Measurements from ENCODE around the gene KDM2B.
A peak's percentile ranks its signal among the peaks of the same experiment; 100 is the strongest.

The KDM2B gene

DNA sequence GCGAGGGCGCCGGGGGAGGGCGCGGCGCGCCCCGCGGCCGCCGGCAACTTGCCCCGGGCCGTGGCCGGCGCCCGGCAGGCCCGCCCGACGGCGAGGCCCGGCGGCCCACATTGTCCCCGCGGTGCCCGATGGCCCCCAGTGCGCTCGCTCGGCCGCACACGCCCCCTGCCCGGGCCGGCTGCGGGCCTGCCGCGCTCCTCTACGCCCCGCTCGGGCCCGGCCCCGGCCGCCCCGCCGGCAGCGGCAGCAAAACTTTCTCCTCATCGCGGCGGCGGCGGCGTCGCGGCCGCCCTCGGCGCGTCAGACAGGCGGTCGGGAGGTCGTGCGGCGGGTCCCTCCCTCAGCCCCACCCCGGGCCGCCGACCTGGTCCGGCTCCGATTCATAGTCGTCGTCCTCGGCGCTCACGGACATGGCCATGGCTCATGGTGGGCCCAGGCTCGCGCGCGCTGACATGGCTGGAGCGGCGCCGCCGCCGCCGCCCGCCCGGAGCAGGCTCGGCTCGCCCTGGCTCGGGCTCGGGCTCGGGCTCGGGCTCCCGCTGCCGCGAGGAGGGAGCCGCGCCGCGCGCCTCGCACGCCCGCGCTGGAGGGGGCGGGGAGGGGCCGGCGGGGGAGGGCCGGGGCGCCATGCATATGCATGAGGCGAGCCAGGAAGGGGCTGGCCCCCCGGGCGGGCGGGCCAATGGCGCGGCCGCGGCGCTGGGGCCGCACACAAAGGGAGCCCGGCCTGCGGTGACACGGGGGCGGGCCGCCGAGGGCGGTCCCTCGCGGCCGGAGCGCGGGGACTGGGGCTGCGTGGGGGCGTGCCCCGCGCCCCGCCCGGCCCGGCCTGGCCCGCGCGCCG is 113.8 kb downstream of the KDM2B start:
- H3K27ac ChIP-seq (ENCODE audit: low read length): no peak overlapping the region

DNA sequence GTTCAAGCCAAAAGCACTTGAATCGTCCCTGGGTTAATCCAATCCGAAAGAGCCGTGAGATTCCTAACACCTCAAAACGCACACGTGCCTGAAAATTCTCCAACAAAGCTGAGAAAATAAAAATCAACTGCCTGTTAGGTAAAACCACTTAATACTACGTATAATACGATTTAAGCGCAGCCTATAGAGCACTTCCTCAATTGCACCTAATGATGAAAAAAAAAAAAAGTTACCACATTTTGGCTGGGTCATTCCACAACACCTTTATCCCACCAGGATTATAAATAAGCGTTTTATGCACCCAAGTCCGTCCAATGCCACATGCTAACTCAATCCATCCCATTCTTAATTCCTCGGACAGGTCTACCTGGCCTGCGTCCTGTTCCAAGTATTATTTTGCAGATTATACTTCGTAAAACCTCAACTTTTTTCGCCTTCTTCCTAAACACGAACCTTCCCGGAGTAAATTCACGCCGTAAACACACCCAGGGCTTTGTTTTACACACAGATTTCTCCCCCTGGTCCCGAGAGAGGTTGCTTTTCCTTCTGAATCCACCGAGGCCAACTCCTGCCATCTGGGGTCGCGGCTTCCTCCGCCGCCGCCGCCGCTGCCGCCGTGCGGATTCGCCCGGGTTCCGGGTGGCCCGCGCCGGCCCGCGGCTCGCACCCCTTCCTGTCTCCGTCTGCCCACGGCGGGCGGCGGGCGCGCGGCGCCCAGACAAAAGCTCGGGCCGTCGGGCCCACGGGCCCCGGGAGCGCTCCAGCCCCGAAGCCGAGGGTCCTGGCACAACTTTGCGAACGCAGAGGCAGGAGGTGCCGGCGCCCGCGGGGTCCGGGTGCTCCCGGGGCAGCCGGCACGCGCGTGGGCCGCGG is 114.7 kb downstream of the KDM2B start:
- H3K9me2 ChIP-seq (replicated peaks; ENCODE audit: insufficient read depth, low read length): no peaks in the 10 kb centered on the region
- H3K9ac ChIP-seq (ENCODE audit: low read length): peak overlapping the region; percentile 31; the same call in 1 of the 2 replicates
- H3K4me3 ChIP-seq (ENCODE audit: low read length): peak overlapping the region; percentile 57
- TF ChIP-seq, protein P1, sequence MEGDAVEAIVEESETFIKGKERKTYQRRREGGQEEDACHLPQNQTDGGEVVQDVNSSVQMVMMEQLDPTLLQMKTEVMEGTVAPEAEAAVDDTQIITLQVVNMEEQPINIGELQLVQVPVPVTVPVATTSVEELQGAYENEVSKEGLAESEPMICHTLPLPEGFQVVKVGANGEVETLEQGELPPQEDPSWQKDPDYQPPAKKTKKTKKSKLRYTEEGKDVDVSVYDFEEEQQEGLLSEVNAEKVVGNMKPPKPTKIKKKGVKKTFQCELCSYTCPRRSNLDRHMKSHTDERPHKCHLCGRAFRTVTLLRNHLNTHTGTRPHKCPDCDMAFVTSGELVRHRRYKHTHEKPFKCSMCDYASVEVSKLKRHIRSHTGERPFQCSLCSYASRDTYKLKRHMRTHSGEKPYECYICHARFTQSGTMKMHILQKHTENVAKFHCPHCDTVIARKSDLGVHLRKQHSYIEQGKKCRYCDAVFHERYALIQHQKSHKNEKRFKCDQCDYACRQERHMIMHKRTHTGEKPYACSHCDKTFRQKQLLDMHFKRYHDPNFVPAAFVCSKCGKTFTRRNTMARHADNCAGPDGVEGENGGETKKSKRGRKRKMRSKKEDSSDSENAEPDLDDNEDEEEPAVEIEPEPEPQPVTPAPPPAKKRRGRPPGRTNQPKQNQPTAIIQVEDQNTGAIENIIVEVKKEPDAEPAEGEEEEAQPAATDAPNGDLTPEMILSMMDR (IDR thresholded peaks at IDR 0.05; ENCODE audit: low read length): no peak
- TF ChIP-seq EZH2 (optimal IDR thresholded peaks at IDR 0.05; ENCODE audit: low read depth, low read length) (no peak), EZH2phosphoT487 (IDR thresholded peaks at IDR 0.05; ENCODE audit: low read length) (no peak)
- no peaks in the 10 kb centered on the region for H3K36me3 ChIP-seq (replicated peaks; ENCODE audit: insufficient read depth, low read length)
- no peaks in the 10 kb centered on the region for H3K9me3 ChIP-seq (replicated peaks; ENCODE audit: insufficient read depth, low read length)
- H3K79me2 ChIP-seq (ENCODE audit: low read length): peaks cover 28% of the 10 kb centered on the region
- no peak overlapping the region for H3K27ac ChIP-seq (ENCODE audit: low read length)
- no peaks in the 10 kb centered on the region for H3K4me1 ChIP-seq (ENCODE audit: low read length)
- no peaks in the 10 kb centered on the region for H3K27me3 ChIP-seq (replicated peaks; ENCODE audit: insufficient read depth, low read length)
- peak overlapping the region; percentile 69 for H3K4me2 ChIP-seq (ENCODE audit: low read depth, low read length)
- H3F3A ChIP-seq (ENCODE audit: insufficient read depth, low read length): no peaks in the 10 kb centered on the region
- no peak for DNase-seq
- H4K20me1 ChIP-seq (ENCODE audit: insufficient read depth, low read length): no peaks in the 10 kb centered on the region
- H2AFZ ChIP-seq (ENCODE audit: low read length): no peak overlapping the region

More for the DNA sequence above, 113.8 kb downstream of the KDM2B start:
- H3K9ac ChIP-seq (ENCODE audit: low read length): no peak overlapping the region
- no peaks in the 10 kb centered on the region for H3K4me1 ChIP-seq (ENCODE audit: low read length)
- H3K4me2 ChIP-seq (ENCODE audit: low read depth, low read length): peak overlapping the region; percentile 55; the same call in 1 of the 2 replicates
- no peaks in the 10 kb centered on the region for H4K20me1 ChIP-seq (ENCODE audit: insufficient read depth, low read length)
- no peaks in the 10 kb centered on the region for H3F3A ChIP-seq (ENCODE audit: insufficient read depth, low read length)
- no peaks in the 10 kb centered on the region for H3K36me3 ChIP-seq (replicated peaks; ENCODE audit: insufficient read depth, low read length)
- no peaks in the 10 kb centered on the region for H3K9me2 ChIP-seq (replicated peaks; ENCODE audit: insufficient read depth, low read length)
- H3K27me3 ChIP-seq (replicated peaks; ENCODE audit: insufficient read depth, low read length): no peaks in the 10 kb centered on the region
- TF ChIP-seq EZH2phosphoT487 (IDR thresholded peaks at IDR 0.05; ENCODE audit: low read length) (no peak), EZH2 (optimal IDR thresholded peaks at IDR 0.05; ENCODE audit: low read depth, low read length) (no peak)
- TF ChIP-seq, protein P1 (IDR thresholded peaks at IDR 0.05; ENCODE audit: low read length): no peak
- no peaks in the 10 kb centered on the region for H3K9me3 ChIP-seq (replicated peaks; ENCODE audit: insufficient read depth, low read length)
- peak overlapping the region; percentile 53; the same call in 1 of the 2 replicates for H3K4me3 ChIP-seq (ENCODE audit: low read length)
- H2AFZ ChIP-seq (ENCODE audit: low read length): no peak overlapping the region
- H3K79me2 ChIP-seq (ENCODE audit: low read length): peaks cover 25% of the 10 kb centered on the region
- DNase-seq: peak; percentile 83

DNA sequence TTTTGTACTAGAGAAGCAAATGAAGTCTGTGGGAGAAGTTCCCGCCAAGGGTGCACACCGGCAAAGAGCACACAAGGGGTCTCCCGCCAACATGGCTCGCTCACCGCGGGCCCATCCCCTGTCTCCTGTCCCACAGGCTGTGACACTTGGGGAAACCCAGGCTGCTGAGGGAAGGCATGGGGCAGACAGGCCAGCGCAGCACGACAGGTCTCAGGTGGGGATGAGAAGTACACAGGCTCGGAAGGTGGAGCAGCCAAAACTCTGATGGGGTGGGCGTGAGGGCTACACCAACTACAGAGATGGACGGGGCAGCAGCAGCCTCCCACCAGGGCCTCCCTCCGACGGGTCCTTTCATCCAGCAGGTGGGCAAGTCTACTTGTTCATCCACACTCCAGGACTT is 116.5 kb downstream of the KDM2B start:
- H3K27me3 ChIP-seq (replicated peaks; ENCODE audit: insufficient read depth, low read length): no peaks in the 10 kb centered on the region
- H3F3A ChIP-seq (ENCODE audit: insufficient read depth, low read length): no peaks in the 10 kb centered on the region
- H4K20me1 ChIP-seq (ENCODE audit: insufficient read depth, low read length): no peaks in the 10 kb centered on the region
- H2AFZ ChIP-seq (ENCODE audit: low read length): no peak overlapping the region
- TF ChIP-seq EZH2 (optimal IDR thresholded peaks at IDR 0.05; ENCODE audit: low read depth, low read length) (no peak), EZH2phosphoT487 (IDR thresholded peaks at IDR 0.05; ENCODE audit: low read length) (no peak)
- TF ChIP-seq, protein P1 (IDR thresholded peaks at IDR 0.05; ENCODE audit: low read length): no peak
- H3K4me2 ChIP-seq (ENCODE audit: low read depth, low read length): no peak overlapping the region
- H3K27ac ChIP-seq (ENCODE audit: low read length): no peak overlapping the region
- DNase-seq: no peak
- no peaks in the 10 kb centered on the region for H3K36me3 ChIP-seq (replicated peaks; ENCODE audit: insufficient read depth, low read length)
- peaks cover 43% of the 10 kb centered on the region for H3K79me2 ChIP-seq (ENCODE audit: low read length)
- H3K4me1 ChIP-seq (ENCODE audit: low read length): no peaks in the 10 kb centered on the region
- H3K4me3 ChIP-seq (ENCODE audit: low read length): no peak overlapping the region
- H3K9ac ChIP-seq (ENCODE audit: low read length): no peak overlapping the region
- H3K9me3 ChIP-seq (replicated peaks; ENCODE audit: insufficient read depth, low read length): no peaks in the 10 kb centered on the region
- H3K9me2 ChIP-seq (replicated peaks; ENCODE audit: insufficient read depth, low read length): no peaks in the 10 kb centered on the region

Data from MM.1S (cell line).